Measurements from ENCODE around the gene PTCHD1.

Gene PTCHD1

GRCh38 chrX:23422912-23423311, 88.3 kb downstream of the PTCHD1 start:
- DNase-seq, result no peak

- DNase-seq, result no peak
These were observed 99.8 kb downstream of the PTCHD1 start for GRCh38 chrX:23434356-23434884.

DNA sequence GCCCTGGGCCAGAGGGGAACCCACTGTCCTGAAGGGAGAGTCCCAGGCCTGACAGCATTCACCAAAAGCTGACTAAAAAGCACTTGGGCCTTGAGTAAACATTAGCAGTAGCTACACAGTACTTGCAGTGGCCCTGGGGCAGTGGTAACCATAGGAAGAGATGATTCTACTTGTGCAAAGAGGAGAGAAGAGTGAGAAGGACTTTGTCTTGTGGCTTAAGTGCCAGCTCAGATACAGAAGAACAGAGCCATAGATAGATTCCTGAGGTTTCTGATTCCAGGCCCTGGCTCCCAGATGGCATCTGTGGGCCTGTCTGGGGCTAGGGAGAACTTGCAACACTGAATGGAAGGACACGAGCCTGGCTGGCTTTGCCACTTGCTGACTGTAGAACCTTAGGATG, 100.5 kb downstream of the PTCHD1 start:
- no peak for DNase-seq

DNA sequence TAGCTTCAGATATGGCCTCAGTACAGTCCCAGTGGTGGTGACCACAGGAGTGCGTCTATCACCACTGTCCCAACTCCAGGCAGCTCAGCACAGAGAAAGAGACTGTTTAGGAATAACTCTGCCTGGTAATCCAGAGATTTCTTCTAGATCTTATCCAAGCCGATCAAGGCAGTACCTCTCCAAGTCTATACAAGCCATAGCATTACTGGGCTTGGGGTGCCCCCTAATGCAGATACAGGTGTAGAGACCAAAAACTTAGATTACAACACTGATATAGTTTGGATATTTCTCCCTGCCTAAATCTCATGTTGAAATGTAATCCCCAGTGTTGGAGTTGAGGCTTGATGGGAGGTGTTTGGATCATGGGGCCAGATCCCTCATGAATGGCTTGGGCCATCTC, 100.9 kb downstream of the PTCHD1 start:
- no peak for DNase-seq

GRCh38 chrX:23436875-23437274, 102.2 kb downstream of the PTCHD1 start:
- no peak for DNase-seq

- no peak for DNase-seq
These were observed 116.6 kb downstream of the PTCHD1 start for GRCh38 chrX:23451266-23451665.

All from NCI-H1105 (cell line).